AG04450 (cell line): ENCODE results near the gene TRERF1. TPM values are rescaled to one million over a fixed set of nuclear protein-coding genes. Genes with fewer than 3 reads are reported as not detected.

ENCODE experiments used
- CTCF ChIA-PET: fragments of 300-600, 350-600 bp; formaldehyde crosslinking; extraction: SDS; loops from one replicate; lab custom pipeline; 2022; ENCODE audit warnings: antibody characterized with exemption, inconsistent platforms; lab: Charles Lee
- POLR2A ChIA-PET: fragments of 350-600 bp; formaldehyde crosslinking; extraction: SDS; loops from one replicate; lab custom pipeline; 2021; ENCODE audit warnings: antibody characterized with exemption, inconsistent platforms; lab: Yijun Ruan, JAX
- DNase-seq: peaks from one replicate; pipeline ENCODE4 v3.0.0-alpha.2; 2011; ENCODE audit warnings: low read depth, low spot score
- H3K27ac ChIP-seq: one replicate; pipeline ENCODE4 v1.5.1; 2012; ENCODE audit warnings: low read depth, low read length, control low read depth
- H3K27me3 ChIP-seq: one replicate; pipeline ENCODE4 v1.6.0; 2012; ENCODE audit warnings: low read length; ENCODE audit not compliant: control insufficient read depth, insufficient read depth
- H3K4me3 ChIP-seq: 2 replicates; pipeline ENCODE4 v1.5.1; 2011; ENCODE audit warnings: mild to moderate bottlenecking, low read depth, low read length, control low read depth
- H3K9me3 ChIP-seq: 2 replicates; pipeline ENCODE4 v1.5.1; 2012; ENCODE audit warnings: low read length; ENCODE audit not compliant: control insufficient read depth, insufficient read depth
- CTCF ChIP-seq: IDR thresholded peaks from 2 replicates; pipeline ENCODE4 v1.5.1; 2011; ENCODE audit warnings: low read depth, low read length, control low read depth, inconsistent platforms
- polyA plus RNA-seq: library from polyadenylated mRNA; depleted of rRNA; stranded (reverse); fragments of >200 nt; gene quantifications from 2 replicates; pipeline ENCODE4 v1.2.3, GENCODE V29; 2011

TRERF1 gene
- polyA plus RNA-seq, 1 experiment = 7.3 TPM

- POLR2A ChIA-PET = interaction anchor here (0.5 to 1.9 kb wide), 3 partner anchors 9 to 24 kb away, joined by 3 to 5 read pairs (median 3); no protein-coding TSS in a partner anchor
- H3K27me3 ChIP-seq = no peaks in the 10 kb centered on the region
- CTCF ChIA-PET = interaction anchor here (0.5 to 5.0 kb wide), 4 partner anchors 24 to 314 kb away, joined by 3 to 23 read pairs (median 6); no protein-coding TSS in a partner anchor
- no peaks in the 10 kb centered on the region for H3K9me3 ChIP-seq
- no peak for TF ChIP-seq CTCF
- no peak for DNase-seq
- H3K27ac ChIP-seq = peak overlapping the region; percentile 99
- H3K4me3 ChIP-seq = no peak overlapping the region
Measured at GRCh38 chr6:42314571-42315258, 137.0 kb downstream of the TRERF1 start.

GRCh38 chr6:42313941-42314570, 137.7 kb downstream of the TRERF1 start:
- CTCF ChIA-PET = interaction anchor here (0.5 to 1.1 kb wide), 3 partner anchors 25 to 314 kb away, joined by 3 to 8 read pairs (median 4); no protein-coding TSS in a partner anchor
- POLR2A ChIA-PET = interaction anchor here (1.0 to 1.9 kb wide), 3 partner anchors 10 to 615 kb away, joined by 3 to 5 read pairs (median 3); partner anchors contain the start of gene CNPY3
- Histone ChIP-seq H3K27me3 (no peaks in the 10 kb centered on the region), H3K27ac (peak overlapping the region; percentile 99), H3K9me3 (no peaks in the 10 kb centered on the region), H3K4me3 (no peak overlapping the region)
- peak; percentile 79 for DNase-seq
- peak; percentile 18; the same call in 1 of the 2 replicates for TF ChIP-seq CTCF

GRCh38 chr6:42313038-42313437, 138.7 kb downstream of the TRERF1 start:
- peak overlapping the region; percentile 99 for H3K27ac ChIP-seq
- CTCF ChIA-PET = no interaction called here
- no peak overlapping the region for H3K4me3 ChIP-seq
- no peaks in the 10 kb centered on the region for H3K27me3 ChIP-seq
- H3K9me3 ChIP-seq = no peaks in the 10 kb centered on the region
- DNase-seq = peak; percentile 44
- TF ChIP-seq CTCF = no peak
- POLR2A ChIA-PET = interaction anchor here (1.0 to 1.9 kb wide), 2 partner anchors 26 to 616 kb away, joined by 3 to 5 read pairs; partner anchors contain the start of gene CNPY3

- ChIA-PET CTCF (interaction anchor here (1.3 to 4.2 kb wide), 2 partner anchors 47 to 241 kb away, joined by 3 to 22 read pairs; no protein-coding TSS in a partner anchor), POLR2A (no interaction called here)
- no peak overlapping the region for H3K4me3 ChIP-seq
Measured at GRCh38 chr6:42307141-42307470, 144.6 kb downstream of the TRERF1 start.

More at GRCh38 chr6:42307141-42307470, 144.6 kb downstream of the TRERF1 start:
- H3K27me3 ChIP-seq = no peaks in the 10 kb centered on the region
- no peaks in the 10 kb centered on the region for H3K9me3 ChIP-seq
- no peak for DNase-seq
- TF ChIP-seq CTCF = no peak
- no peak overlapping the region for H3K27ac ChIP-seq
